ENCODE results near the gene DHRS13.
A peak's percentile ranks its signal among the peaks of the same experiment; 100 is the strongest.

DNA sequence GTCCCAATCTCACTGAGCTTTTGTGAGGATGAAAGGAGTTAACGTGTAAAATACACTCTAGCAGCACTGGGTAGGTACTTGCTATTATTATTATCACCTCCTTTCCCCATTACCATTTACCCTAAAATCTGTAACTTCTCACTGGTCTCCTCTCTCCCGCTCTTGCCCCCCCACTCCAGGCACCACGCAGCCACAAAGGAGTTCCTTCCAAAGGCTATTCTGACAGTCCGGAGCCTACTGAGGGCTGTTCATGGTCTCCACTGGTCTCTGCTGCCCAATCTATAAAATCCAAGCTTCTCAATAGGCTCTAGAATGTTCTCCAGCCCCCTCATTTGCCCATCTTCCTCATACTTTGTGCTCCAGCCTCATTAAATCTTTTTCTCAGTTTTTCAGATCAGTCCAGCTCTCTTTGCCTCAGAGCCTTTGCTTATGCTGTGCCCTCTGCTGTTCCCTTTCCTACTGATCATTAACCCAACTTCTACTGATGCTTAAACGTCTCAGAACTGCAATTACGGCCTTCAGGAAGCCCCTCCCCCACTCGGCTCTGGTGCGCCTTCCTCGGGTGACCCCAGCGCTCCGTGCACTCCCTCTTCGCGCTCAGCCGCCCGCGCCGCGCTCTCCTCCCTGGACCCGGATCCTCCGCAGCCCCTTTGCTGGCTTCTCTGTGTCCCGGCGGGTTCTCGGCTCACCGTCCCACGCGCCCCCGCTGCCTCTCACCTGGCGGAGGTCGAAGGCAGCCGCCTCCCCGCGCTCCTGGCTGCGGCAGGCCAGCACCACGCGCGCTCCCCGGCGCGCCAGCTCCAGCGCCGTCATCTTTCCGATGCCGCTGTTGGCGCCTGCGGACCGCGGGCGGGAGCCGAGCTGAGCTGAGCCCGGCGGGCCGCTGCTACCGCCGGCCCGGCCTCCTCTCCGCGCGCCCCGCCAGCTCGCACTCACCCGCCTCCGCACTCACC is 737 bp downstream of the DHRS13 start:
- TF ChIP-seq, protein P1, sequence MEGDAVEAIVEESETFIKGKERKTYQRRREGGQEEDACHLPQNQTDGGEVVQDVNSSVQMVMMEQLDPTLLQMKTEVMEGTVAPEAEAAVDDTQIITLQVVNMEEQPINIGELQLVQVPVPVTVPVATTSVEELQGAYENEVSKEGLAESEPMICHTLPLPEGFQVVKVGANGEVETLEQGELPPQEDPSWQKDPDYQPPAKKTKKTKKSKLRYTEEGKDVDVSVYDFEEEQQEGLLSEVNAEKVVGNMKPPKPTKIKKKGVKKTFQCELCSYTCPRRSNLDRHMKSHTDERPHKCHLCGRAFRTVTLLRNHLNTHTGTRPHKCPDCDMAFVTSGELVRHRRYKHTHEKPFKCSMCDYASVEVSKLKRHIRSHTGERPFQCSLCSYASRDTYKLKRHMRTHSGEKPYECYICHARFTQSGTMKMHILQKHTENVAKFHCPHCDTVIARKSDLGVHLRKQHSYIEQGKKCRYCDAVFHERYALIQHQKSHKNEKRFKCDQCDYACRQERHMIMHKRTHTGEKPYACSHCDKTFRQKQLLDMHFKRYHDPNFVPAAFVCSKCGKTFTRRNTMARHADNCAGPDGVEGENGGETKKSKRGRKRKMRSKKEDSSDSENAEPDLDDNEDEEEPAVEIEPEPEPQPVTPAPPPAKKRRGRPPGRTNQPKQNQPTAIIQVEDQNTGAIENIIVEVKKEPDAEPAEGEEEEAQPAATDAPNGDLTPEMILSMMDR (IDR thresholded peaks at IDR 0.05): no peak
- TF ChIP-seq POLR2AphosphoS5 (IDR thresholded peaks at IDR 0.05; ENCODE audit: insufficient read depth in 1 of 2, low read depth in 1 of 2) (peak in 1 of 2 donors; percentile 14), POLR2A (IDR thresholded peaks at IDR 0.05) (no peak)

Data from vagina (tissue), 2 donors.